Cardiac fibroblast (primary cell): Measurements from ENCODE around the gene EDEM1.

Experiments
- DNase-seq, 2 donors: peaks; one replicate each; pipeline versions ENCODE4 v3.0.0 to v3.0.0-alpha.2; 2010; ENCODE audit warnings: low read depth in 2 of 2
- H3K4me3 ChIP-seq, 2 donors: replicated peaks in 1 of 2; 1 replicate in 1 of 2; 2 replicates in 1 of 2; pipeline ENCODE4 v1.5.1; 2011; ENCODE audit warnings: low read depth in 2 of 2, low read length in 2 of 2, mild to moderate bottlenecking in 2 of 2, moderate library complexity in 1 of 2
- TF ChIP-seq, protein P1 (sequence below): IDR thresholded peaks from one replicate; pipeline ENCODE4 v1.5.1; 2011; ENCODE audit warnings: low read depth, mild to moderate bottlenecking, low read length, inconsistent platforms

EDEM1 gene

DNA sequence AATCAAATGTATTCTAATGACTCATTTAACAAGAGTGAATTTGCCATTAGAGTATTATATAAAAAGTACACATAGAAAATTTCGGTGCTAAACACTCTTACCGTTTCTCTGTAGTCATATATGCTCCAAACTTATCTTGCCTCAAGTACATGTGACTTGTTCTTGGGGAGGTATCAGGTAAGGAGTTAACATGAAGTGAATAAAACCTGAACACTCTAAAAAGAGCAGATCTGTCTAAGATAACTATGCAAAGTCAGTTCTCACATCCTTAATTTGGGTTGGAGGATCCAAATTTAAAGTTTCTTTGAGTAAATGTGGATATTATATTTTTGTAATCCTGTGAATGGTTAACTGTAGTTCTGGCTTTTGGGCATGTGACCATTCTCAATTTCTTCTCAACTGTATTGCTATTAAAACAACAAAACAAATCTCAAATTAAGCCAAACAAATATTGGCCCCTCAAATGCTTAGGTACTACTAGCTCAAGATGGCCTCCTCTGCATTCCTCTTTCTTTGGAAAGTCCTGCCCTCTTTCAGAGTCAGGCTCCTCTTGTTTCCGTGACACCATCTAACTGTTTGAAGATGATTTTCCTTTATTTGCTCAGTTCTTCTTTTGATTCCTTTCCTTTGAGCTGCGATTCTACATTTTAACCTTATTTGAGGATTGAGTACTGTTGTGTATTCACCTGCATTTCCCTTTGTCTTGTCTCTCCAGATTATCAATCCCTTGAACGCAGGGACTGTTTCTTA is 4.2 kb downstream of the EDEM1 start:
- TF ChIP-seq, protein P1, sequence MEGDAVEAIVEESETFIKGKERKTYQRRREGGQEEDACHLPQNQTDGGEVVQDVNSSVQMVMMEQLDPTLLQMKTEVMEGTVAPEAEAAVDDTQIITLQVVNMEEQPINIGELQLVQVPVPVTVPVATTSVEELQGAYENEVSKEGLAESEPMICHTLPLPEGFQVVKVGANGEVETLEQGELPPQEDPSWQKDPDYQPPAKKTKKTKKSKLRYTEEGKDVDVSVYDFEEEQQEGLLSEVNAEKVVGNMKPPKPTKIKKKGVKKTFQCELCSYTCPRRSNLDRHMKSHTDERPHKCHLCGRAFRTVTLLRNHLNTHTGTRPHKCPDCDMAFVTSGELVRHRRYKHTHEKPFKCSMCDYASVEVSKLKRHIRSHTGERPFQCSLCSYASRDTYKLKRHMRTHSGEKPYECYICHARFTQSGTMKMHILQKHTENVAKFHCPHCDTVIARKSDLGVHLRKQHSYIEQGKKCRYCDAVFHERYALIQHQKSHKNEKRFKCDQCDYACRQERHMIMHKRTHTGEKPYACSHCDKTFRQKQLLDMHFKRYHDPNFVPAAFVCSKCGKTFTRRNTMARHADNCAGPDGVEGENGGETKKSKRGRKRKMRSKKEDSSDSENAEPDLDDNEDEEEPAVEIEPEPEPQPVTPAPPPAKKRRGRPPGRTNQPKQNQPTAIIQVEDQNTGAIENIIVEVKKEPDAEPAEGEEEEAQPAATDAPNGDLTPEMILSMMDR = no peak
- H3K4me3 ChIP-seq = no peak overlapping the region
- DNase-seq = no peak

DNA sequence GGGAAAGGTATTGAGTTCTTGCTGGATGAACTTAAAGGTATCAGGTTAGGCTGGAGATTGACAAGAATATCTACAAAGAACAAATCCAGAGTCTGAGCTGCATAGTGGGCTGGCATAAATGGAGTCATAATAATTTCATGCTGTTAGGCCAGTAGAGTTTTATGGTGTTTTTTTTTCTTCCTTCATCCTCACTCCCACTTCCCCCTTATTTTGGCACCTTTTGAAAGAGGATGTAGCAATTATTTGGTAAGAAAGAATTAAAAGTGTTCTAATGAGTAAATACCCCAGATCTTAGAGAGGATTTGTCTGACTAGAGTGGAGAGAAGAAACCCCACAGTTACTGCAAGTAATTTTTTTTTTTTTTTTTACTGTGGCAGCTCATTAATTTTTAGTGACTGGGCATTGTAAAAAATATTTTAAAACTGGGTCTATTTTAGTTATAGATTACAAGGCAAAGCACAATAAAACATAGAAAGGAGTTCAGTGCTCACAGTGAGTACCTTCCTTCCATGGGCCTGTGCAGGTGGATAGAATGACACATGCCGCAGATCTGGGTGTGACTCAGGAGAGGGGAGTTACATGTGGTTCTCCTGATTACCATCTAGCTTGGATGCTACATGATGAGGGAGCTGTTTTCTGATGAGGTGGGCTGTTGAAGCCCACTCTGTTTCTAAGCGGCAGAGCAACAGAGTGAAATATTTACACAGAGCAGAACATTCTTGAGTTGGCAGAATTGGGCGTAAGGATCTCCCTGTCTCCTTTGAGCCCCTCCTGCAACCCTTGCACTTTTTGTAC is 5.3 kb downstream of the EDEM1 start:
- TF ChIP-seq, protein P1 = no peak
- no peak for DNase-seq
- H3K4me3 ChIP-seq = no peak overlapping the region

DNA sequence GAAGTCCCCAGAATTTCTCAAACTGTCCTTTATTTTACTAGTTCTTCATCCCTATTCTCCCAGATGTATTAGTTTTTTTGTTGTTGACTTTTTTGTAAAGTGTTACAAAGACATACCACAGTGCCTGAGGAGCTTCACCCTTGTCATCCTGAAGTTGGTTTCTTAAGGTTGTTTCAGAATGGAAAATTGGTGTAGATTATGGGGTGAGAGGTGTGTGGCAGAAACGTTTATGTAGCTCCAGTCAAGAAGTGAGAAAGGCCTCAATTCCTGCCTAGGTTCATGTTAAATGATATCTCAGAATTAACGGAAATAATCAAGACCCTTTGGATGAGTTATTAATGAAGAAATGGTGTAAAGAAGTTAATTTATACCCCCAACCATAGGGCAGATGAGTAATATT is 6.8 kb downstream of the EDEM1 start:
- H3K4me3 ChIP-seq = no peak overlapping the region
- TF ChIP-seq, protein P1 = no peak
- DNase-seq = no peak

DNA sequence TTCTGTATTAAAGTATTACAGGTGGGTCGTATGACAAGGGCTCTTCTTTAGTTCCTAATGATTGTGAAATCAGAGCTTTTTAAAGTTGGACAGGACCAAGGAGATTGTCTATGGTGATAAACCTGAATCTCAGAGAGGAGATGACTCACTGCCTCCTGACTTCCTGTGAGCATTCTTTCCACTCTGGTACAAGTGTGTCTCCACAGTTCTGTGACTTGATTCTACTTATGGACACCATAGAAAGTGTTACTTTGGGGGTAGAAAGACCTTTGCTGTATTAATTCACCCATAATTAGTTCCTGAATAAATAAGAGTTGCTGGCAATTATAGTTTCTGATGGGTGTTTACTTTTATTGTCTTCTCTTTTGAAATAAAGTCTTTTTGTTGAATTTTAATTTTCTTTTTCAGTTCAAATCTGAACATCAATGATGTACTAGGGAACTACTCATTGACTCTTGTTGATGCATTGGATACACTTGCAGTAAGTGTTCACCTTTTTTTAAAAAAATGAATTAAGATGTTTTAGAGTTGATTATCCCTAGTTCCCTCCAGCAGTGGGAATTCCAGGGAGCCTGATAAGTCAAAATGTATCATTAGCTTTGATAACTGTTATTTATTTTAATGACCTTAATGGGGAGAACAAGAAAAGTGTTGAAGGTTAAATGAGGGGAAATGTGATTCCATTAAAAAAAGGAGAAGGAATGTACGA is 7.4 kb downstream of the EDEM1 start:
- peak; percentile 76 to 87 for DNase-seq
- TF ChIP-seq, protein P1 = no peak
- no peak overlapping the region for H3K4me3 ChIP-seq

DNA sequence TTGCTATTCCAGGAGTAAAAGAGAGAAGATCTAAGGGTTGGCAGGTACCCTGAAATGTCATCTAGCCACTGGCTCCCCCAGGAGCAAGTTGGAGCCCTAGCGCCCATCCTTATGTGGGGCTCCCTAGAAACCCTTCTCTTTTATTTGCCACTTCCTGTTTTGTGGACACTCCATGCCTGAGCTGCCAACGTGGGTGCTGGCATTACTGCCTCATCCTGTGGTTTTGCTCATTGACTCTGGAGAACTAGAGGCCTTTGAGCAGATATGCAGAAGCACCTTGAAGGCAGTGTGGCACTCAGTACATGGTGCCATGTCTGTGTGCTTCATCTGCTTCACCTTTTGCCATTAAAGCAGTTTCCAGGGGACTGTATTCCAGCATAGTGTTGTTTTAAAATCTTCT is 8.1 kb downstream of the EDEM1 start:
- DNase-seq = peak in 1 of 2 donors; percentile 20
- H3K4me3 ChIP-seq = no peak overlapping the region
- TF ChIP-seq, protein P1 = no peak

DNA sequence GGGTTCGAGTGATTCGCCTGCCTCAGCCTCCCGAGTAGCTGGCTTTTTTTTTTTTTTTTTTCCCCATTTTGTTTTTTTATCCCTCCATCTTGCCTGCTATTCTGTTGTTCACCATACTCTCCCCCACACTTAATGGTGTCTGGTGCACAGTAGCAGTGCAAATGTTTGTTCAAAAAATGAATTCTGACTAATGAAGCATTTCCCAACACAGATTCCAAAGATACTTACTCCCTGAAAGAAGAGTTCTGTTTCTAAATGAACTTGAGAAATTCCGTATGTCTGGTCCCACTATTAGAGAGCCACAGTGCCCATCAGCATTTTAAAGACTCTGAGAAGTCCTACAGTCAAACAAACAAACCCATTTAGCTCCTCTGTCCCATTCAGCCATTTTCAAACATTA is 9.5 kb downstream of the EDEM1 start:
- no peak overlapping the region for H3K4me3 ChIP-seq
- TF ChIP-seq, protein P1 = no peak
- DNase-seq = peak; percentile 66 to 82
